CD4-positive, alpha-beta T cell treated with Interleukin-12 subunit alpha and Interleukin-12 subunit beta, for 1 hour (primary cell): Measurements from ENCODE around the gene CGNL1.

ENCODE experiments used
- DNase-seq: peaks from one replicate; pipeline ENCODE4 v3.0.0-alpha.2; 2020

Gene CGNL1

GRCh38 chr15:57354436-57355123 is 21.7 kb upstream of the CGNL1 start:
- no peak for DNase-seq

GRCh38 chr15:57355259-57355658 is 21.0 kb upstream of the CGNL1 start:
- DNase-seq: no peak

- DNase-seq: no peak
These were observed 20.1 kb upstream of the CGNL1 start for GRCh38 chr15:57356178-57356577.

GRCh38 chr15:57356636-57357035 is 19.7 kb upstream of the CGNL1 start:
- DNase-seq: no peak

GRCh38 chr15:57357799-57358198 is 18.5 kb upstream of the CGNL1 start:
- no peak for DNase-seq

- no peak for DNase-seq
These were observed 17.7 kb upstream of the CGNL1 start for GRCh38 chr15:57358571-57358970.

- no peak for DNase-seq
These were observed 12.6 kb upstream of the CGNL1 start for GRCh38 chr15:57363661-57364060.

- DNase-seq: no peak
These were observed 11.9 kb upstream of the CGNL1 start for GRCh38 chr15:57364282-57365007.

GRCh38 chr15:57367556-57367955 is 8.7 kb upstream of the CGNL1 start:
- DNase-seq: no peak

GRCh38 chr15:57370929-57371328 is 5.4 kb upstream of the CGNL1 start:
- no peak for DNase-seq

GRCh38 chr15:57373251-57373881 is 2.9 kb upstream of the CGNL1 start:
- no peak for DNase-seq

- DNase-seq: no peak
These were observed 2.4 kb upstream of the CGNL1 start for GRCh38 chr15:57373882-57374276.

- DNase-seq: no peak
These were observed 582 bp downstream of the CGNL1 start for GRCh38 chr15:57376696-57377477.

GRCh38 chr15:57377478-57377847 is 1.2 kb downstream of the CGNL1 start:
- DNase-seq: no peak

- no peak for DNase-seq
These were observed 3.2 kb downstream of the CGNL1 start for GRCh38 chr15:57379487-57379886.

- DNase-seq: no peak
These were observed 4.5 kb downstream of the CGNL1 start for GRCh38 chr15:57380854-57381253.

- no peak for DNase-seq
These were observed 5.9 kb downstream of the CGNL1 start for GRCh38 chr15:57382215-57382614.

GRCh38 chr15:57382969-57383368 is 6.7 kb downstream of the CGNL1 start:
- DNase-seq: no peak

- no peak for DNase-seq
These were observed 7.7 kb downstream of the CGNL1 start for GRCh38 chr15:57384024-57384423.

GRCh38 chr15:57384816-57385215 is 8.5 kb downstream of the CGNL1 start:
- DNase-seq: no peak

- DNase-seq: no peak
These were observed 9.7 kb downstream of the CGNL1 start for GRCh38 chr15:57385923-57386390.

- no peak for DNase-seq
These were observed 10.7 kb downstream of the CGNL1 start for GRCh38 chr15:57386976-57387375.

- DNase-seq: no peak
These were observed 11.3 kb downstream of the CGNL1 start for GRCh38 chr15:57387564-57388076.
